ENCODE measurements around the gene PCSK9. TPM values are rescaled to one million over a fixed set of nuclear protein-coding genes. Genes with fewer than 3 reads are reported as not detected.

The PCSK9 gene
- 1.8 to 4.5 TPM (median 3.0 TPM) in 5 replicates for total RNA-seq (2022; extraction: Qiagen RNA extraction; ENCODE audit: low read depth)

DNA sequence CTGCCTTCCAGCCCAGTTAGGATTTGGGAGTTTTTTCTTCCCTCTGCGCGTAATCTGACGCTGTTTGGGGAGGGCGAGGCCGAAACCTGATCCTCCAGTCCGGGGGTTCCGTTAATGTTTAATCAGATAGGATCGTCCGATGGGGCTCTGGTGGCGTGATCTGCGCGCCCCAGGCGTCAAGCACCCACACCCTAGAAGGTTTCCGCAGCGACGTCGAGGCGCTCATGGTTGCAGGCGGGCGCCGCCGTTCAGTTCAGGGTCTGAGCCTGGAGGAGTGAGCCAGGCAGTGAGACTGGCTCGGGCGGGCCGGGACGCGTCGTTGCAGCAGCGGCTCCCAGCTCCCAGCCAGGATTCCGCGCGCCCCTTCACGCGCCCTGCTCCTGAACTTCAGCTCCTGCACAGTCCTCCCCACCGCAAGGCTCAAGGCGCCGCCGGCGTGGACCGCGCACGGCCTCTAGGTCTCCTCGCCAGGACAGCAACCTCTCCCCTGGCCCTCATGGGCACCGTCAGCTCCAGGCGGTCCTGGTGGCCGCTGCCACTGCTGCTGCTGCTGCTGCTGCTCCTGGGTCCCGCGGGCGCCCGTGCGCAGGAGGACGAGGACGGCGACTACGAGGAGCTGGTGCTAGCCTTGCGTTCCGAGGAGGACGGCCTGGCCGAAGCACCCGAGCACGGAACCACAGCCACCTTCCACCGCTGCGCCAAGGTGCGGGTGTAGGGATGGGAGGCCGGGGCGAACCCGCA lies at the start of gene PCSK9:
Gene PCSK9, plus strand, starts transcription at position 207 of the 741 bp plus-strand sequence. Its CDS starts 290 bp downstream, at position 497.

DNA sequence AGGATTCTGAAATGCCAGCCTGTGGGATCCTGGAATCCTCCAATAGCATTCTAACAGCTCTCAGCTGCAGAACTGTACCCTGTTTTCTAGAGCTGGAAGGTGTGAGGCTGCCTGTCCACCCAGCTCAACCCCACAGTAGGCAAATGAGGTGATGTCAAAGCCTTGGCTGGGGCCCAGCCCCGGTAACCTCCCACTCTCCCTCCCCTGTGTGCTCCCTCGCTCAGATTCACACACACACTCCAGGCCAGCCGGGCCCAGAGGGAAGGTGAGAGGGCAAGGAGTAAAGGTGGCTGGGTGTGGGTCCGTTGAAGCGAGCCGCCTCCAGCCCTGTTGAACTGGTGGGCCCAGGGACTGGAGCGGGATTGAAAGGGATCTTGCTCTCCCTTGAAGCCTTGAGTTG lies 40.7 kb upstream of the PCSK9 start, which contains the start of gene BSND:
Gene BSND, plus strand, starts transcription at position 257 of the 400 bp plus-strand sequence. CDS start 254 bp downstream, outside the sequence.

Other genes starting within 250 kb of the PCSK9 start
- not detected in 5 replicates for gene TTC22, start 238.2 kb upstream of the PCSK9 start, total RNA-seq (2022; extraction: Qiagen RNA extraction; ENCODE audit: low read depth)
- 31.5 to 49.9 TPM (median 45.0 TPM) in 5 replicates for gene DHCR24, start 152.4 kb upstream of the PCSK9 start, total RNA-seq (2022; extraction: Qiagen RNA extraction; ENCODE audit: low read depth)
- gene TMEM61, start 58.9 kb upstream of the PCSK9 start, total RNA-seq (2022; extraction: Qiagen RNA extraction; ENCODE audit: low read depth): 0.23 to 0.71 TPM (median 0.48 TPM) in 5 replicates
- not detected in 5 replicates for gene BSND, start 40.6 kb upstream of the PCSK9 start, total RNA-seq (2022; extraction: Qiagen RNA extraction; ENCODE audit: low read depth)
- gene USP24, start 175.8 kb downstream of the PCSK9 start, total RNA-seq (2022; extraction: Qiagen RNA extraction; ENCODE audit: low read depth): 12.2 to 17.1 TPM (median 13.6 TPM) in 5 replicates